GM18517 (cell line): ENCODE measurements around the gene SF3A2.

Experiments
- ATAC-seq: cut with Tn5 transposase; IDR thresholded peaks from one replicate; pipeline ENCODE4 v1.9.1; 2021; ENCODE audit warnings: mild to moderate bottlenecking, moderate library complexity; ENCODE audit not compliant: unreplicated experiment

SF3A2 gene

DNA sequence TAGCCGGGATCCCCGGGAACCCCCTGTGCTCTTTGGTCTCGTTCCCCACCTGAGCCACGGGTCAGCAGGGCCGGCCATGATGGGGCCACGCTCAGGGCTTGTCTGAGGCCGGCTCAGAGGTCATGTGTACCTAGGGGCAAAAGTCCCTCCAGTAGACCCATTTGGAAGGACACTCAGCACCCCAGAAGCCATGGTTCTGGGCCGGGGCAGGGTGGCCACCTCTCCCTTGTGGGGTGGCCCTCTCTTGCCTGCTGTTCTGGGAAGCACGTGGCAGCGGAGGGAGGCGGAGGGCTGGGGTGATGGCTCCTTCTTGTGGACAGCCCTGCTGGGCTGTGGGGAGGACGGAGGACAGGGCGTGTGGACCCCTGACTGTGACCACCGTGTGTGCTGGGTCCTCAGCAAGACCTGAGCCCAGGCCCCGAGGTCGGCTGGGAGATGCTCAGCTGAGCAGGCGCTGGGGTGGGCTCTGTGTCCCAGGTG, 51.8 kb downstream of the SF3A2 start:
- no peak for ATAC-seq

DNA sequence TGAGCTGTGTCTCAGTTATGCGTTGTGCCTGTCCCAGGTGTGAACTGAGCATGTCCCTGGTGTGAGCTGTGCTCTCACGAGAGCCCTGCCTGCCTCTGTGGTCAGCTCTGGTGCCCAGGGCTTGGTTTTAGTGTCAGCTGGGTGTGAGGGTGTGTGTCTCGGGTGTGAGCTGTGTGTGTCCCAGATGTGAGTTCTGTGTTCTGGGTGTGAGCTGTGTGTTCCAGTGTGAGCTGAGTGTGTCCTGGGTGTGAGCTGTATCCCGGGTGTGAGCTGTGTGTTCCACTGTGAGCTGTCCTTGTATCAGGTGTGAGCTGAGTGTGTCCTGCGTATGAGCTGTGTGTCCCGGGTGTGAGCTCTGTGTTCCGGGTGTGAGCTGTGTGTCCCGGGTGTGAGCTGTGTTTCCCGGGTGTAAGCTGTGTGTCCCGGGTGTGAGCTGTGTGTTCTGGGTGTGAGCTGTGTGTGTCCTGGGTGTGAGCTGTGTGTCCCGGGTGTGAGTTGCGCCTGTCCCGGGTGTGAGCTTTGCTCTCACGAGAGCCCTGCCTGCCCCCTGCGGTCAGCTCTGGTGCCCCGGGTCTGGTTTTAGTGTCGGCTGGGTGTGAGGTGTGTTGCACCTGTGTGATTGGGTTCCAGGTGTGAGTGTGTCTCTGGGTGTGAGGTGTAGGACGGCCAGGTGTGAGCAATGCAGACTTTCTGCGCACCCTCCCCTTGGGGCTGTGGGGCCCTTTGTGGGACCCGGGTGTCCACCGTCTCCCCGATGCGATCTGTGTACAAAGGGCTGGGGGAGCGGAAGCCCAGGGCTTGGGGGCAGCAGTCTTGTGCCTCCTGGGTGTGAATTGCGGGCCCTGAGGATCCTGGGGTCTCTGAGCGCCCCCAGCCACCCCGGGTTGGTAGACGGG, 52.4 kb downstream of the SF3A2 start:
- ATAC-seq: no peak

DNA sequence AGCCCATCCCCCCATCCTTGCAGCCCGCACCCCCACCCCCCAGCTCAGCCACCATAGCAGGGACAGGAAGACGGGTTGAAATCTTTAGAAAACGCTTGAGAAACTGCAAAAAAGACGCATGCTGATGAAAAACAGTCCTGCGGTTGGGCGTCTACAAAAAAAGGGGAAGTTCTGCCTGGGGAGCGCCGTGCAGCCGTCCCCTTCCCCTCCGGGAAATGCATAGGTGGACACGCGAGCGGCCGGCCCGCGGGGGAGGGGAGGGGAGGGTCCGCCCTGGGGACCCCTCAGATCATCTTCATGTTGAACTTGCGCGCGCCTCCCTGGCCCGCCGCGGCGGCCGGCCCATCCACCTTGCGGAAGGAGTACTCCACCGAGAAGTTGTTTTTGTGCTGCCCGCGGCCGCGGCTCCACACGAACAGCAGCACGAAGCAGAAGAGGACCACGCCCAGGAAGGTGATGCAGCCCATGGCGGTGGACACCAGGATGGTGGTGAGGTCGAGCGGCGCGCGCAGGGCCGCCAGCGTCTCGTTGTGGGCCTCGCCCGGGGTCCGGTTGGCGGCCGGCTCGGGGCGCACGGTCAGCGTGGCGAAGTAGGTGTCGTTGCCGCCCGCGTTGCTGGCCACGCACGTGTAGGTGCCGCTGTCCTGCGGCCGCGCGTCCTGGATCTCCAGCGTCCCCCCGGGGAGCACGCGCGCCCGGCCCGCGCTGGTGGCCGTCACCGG, 53.3 kb downstream of the SF3A2 start:
- ATAC-seq: no peak

DNA sequence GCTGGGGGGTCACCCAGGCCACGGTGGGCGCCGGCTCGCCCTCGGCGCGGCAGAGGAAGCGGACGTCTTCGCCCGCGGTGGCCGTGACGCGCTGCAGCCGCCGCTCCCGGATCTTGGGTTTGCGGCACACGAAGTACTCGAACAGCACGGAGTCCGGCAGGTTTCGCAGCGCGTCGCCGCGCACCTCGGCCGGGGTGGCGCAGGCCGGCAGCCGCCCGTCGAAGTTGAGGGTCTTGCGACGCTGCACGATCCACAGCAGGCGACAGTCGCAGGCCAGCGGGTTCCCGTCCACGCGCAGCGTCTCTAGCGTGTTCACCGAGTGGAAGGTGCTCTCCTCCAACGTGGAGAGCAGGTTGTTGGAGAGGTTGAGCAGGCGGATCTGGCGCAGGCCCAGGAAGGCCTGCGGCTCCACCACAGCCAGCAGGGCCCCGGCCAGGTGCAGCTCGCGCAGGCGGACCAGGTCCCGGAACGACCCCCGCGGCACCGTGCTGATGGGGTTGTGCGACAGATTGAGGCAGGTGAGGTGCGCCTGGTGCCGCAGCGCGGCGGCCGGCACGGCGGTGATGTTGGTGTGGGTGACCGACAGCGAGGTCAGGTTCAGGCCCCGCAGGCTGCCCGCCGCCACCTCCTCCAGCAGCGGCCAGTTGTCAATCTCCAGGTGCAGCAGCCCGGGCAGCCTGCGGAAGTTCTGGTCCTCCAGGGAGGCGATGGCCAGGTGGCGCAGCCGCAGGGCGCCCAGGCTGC, 54.0 kb downstream of the SF3A2 start:
- ATAC-seq: no peak

DNA sequence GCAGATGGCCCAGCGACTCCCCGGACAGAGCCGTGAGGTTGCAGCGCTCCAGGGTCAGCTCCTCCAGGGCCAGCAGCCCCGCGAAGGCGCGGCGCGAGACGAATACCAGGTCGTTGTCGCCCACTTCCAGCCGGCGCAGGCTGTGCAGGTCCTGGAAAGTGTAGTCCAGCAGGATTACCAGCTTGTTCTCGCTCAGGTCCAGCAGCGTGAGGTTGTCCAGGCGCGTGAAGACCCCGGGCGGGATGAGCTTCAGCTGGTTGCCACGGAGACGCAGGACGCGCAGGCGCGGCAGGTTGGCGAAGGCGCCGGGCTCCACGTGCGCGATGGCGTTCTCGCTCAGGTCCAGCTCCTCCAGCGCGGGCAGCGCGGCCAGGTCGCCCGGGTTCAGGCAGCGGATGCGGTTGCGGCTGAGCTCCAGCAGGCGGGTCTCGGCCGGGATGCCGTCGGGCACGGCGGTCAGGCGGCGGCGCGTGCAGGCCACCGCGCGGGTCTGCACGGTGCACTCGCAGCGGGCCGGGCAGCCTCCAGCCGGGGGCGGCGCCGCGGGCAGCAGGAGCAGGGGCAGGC, 54.6 kb downstream of the SF3A2 start:
- no peak for ATAC-seq

DNA sequence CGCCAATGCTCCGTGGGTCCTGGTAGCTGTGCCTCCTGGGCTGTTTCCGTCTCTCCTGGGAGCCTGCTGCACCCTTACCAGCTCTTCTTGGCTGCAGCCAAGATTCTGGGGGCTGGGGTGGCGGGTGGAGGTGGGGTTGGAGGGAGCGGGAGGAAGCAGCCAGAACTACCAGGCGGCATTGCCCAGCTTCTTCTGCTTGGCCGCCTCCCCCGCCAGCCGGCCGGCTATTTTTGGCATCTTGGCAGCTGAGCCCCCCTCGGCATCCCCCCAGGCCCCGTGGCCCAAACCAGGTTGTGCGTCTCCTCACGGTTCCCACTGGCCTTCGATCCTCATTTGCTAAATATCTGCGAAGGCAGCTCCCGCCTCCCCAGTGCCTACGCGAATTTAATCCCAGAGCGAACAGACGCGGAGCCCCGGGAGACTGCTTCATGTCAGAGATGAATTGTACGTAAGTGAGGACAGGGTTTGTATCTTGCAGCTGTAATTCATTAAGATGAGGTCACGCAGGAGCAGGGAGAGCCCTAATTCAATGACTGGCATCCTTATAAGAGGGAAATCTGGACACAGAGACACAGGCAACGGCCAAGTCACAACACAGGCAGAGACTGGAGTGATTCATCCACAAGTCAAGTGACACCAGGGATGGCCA, 58.2 kb downstream of the SF3A2 start:
- no peak for ATAC-seq

DNA sequence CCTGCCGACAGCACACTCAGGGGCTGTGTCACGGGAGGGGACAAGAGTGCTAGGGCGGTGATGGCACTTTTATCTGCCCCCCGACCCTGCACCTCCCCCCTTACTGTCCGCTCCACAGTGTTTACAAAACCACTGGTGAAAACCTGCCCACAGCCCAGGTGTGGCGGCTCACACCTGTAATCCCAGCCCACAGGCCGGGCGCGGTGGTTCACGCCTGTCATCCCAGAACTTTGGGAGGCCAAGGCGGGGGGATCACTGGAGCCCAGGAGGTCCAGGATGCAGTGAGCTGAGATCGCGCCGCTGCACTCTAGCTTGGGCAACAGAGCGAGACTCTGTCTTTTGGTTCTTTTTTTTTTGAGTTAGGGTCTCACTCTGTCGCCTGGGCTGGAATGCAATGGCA, 59.5 kb downstream of the SF3A2 start:
- ATAC-seq: no peak
